PC-3 (cell line): Measurements from ENCODE around the gene FMNL3. TPM values are rescaled to one million over a fixed set of nuclear protein-coding genes. Genes with fewer than 3 reads are reported as not detected.

Experiments used
- ATAC-seq: fragments of 200-7000 bp; cut with Tn5 transposase; 2 replicates; pipeline ENCODE4 v1.9.1; 2020; ENCODE audit warnings: mild to moderate bottlenecking, moderate library complexity
- BruUV-seq: library from RNA; stranded (reverse); fragments of 400-500 nt; replicated peaks from 2 replicates; lab custom pipeline; 2021; lab: Mats Ljungman, UMichigan
- CTCF ChIA-PET: fragments of 300-600 bp; sonication (Branson Sonifier 250); formaldehyde crosslinking; loops from one replicate; lab custom pipeline; 2022; ENCODE audit warnings: antibody characterized with exemption; lab: Charles Lee
- POLR2A ChIA-PET: fragments of 300-600 bp; sonication (Branson Sonifier 250); formaldehyde crosslinking; loops from one replicate; lab custom pipeline; 2022; ENCODE audit warnings: antibody characterized with exemption; ENCODE audit not compliant: unreplicated experiment; lab: Charles Lee
- DNase-seq: peaks from one replicate; pipeline ENCODE4 v3.0.0-alpha.2; 2015
- H2AFZ ChIP-seq: fragments of 300-600 bp; sonication (generic); 2 replicates; pipeline ENCODE4 v1.6.0; 2016; ENCODE audit warnings: antibody characterized with exemption, low read length
- H3F3A ChIP-seq: fragments of 300-600 bp; sonication (generic); one replicate; pipeline ENCODE4 v1.6.0; 2017; ENCODE audit warnings: antibody characterized with exemption, low read length, control low read depth, mild to moderate bottlenecking; ENCODE audit not compliant: unreplicated experiment
- H3K27ac ChIP-seq: fragments of 300-600 bp; sonication (generic); 2 replicates; pipeline ENCODE4 v1.5.1; 2016; ENCODE audit warnings: mild to moderate bottlenecking, low read length
- H3K27me3 ChIP-seq: fragments of 300-600 bp; sonication (generic); 2 replicates; pipeline ENCODE4 v1.6.1; 2016; ENCODE audit warnings: low read length, mixed read lengths
- H3K36me3 ChIP-seq: fragments of 300-600 bp; sonication (generic); 2 replicates; pipeline ENCODE4 v1.6.1; 2016; ENCODE audit warnings: low read depth, mixed run types, low read length, mixed read lengths
- H3K4me1 ChIP-seq: fragments of 300-600 bp; sonication (generic); 2 replicates; pipeline ENCODE4 v1.5.1; 2016; ENCODE audit warnings: low read length; ENCODE audit not compliant: insufficient read depth
- H3K4me2 ChIP-seq: fragments of 300-600 bp; sonication (generic); 2 replicates; pipeline ENCODE4 v1.6.0; 2016; ENCODE audit warnings: low read length
- H3K4me3 ChIP-seq: fragments of 300-600 bp; sonication (generic); 2 replicates; pipeline ENCODE4 v1.5.1; 2016; ENCODE audit warnings: mild to moderate bottlenecking, low read length, mixed read lengths
- H3K79me2 ChIP-seq: fragments of 300-600 bp; sonication (generic); 2 replicates; pipeline ENCODE4 v1.6.1; 2017; ENCODE audit warnings: low read length, mixed read lengths
- H3K9ac ChIP-seq: fragments of 300-600 bp; sonication (generic); 2 replicates; pipeline ENCODE4 v1.6.0; 2016; ENCODE audit warnings: mild to moderate bottlenecking, low read length
- H3K9me2 ChIP-seq: fragments of 300-600 bp; sonication (generic); replicated peaks from 2 replicates; pipeline ENCODE4 v1.6.1; 2016; ENCODE audit warnings: mixed run types, low read length, mixed read lengths
- H3K9me3 ChIP-seq: fragments of 300-600 bp; sonication (generic); 2 replicates; pipeline ENCODE4 v1.6.1; 2016; ENCODE audit warnings: low read length, mixed read lengths
- H4K20me1 ChIP-seq: fragments of 300-600 bp; sonication (generic); 2 replicates; pipeline ENCODE4 v1.6.1; 2016; ENCODE audit warnings: low read length, mixed read lengths
- EZH2 ChIP-seq: fragments of 300-600 bp; sonication (generic); IDR thresholded peaks from one replicate; pipeline ENCODE4 v1.6.1; 2017; ENCODE audit warnings: antibody characterized with exemption, mild to moderate bottlenecking, low read length; ENCODE audit not compliant: unreplicated experiment
- EZH2phosphoT487 ChIP-seq: fragments of 300-600 bp; sonication (generic); IDR thresholded peaks from 2 replicates; pipeline ENCODE4 v1.6.1; 2018; ENCODE audit warnings: mild to moderate bottlenecking, antibody characterized with exemption, low read length, borderline replicate concordance
- intact Hi-C: fragments of 100-400 bp; cut with micrococcal nuclease; formaldehyde crosslinking; loops from 2 replicates; pipeline ENCODE4 v1.9.0; 2023
- total RNA-seq: library from RNA; depleted of rRNA; stranded (reverse); fragments of >200 nt; gene quantifications from 2 replicates; pipeline ENCODE4 v1.2.3, GENCODE V29; 2014
- TF ChIP-seq, protein P1 (sequence below): fragments of 300-600 bp; sonication (generic); conservative IDR thresholded peaks from 2 replicates; pipeline ENCODE4 v1.5.1; 2017; ENCODE audit warnings: antibody characterized with exemption, low read depth, mild to moderate bottlenecking, low read length

Gene FMNL3
- total RNA-seq, 1 experiment from 2014 or later, result 6.2 TPM

DNA sequence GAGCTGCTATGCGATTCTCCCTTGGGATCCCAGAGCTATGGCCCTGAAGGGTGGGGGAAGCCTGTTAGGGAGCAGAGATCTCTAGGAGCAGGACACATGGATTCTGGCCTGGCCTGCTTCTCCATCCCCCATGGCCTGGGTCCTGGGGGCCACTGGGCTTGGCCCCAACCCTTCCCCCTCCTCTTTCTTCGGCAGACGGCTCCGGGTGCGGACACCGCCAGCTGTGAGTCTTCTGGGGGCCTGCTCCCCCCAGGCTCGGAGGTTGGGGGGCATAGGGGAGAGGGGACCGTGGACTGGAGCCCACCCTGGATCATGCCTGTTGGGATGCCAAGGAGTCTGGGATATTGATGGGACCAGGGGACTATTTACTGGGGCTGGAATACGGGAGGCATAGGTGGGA is 74.8 kb downstream of the FMNL3 start:
- intact Hi-C loops, result no loop called here
- TF ChIP-seq, protein P1, sequence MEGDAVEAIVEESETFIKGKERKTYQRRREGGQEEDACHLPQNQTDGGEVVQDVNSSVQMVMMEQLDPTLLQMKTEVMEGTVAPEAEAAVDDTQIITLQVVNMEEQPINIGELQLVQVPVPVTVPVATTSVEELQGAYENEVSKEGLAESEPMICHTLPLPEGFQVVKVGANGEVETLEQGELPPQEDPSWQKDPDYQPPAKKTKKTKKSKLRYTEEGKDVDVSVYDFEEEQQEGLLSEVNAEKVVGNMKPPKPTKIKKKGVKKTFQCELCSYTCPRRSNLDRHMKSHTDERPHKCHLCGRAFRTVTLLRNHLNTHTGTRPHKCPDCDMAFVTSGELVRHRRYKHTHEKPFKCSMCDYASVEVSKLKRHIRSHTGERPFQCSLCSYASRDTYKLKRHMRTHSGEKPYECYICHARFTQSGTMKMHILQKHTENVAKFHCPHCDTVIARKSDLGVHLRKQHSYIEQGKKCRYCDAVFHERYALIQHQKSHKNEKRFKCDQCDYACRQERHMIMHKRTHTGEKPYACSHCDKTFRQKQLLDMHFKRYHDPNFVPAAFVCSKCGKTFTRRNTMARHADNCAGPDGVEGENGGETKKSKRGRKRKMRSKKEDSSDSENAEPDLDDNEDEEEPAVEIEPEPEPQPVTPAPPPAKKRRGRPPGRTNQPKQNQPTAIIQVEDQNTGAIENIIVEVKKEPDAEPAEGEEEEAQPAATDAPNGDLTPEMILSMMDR, result no peak
- TF ChIP-seq EZH2 (no peak), EZH2phosphoT487 (no peak)
- Histone ChIP-seq H3K27me3 (no peaks in the 10 kb centered on the region), H3K9me3 (no peaks in the 10 kb centered on the region), H3K9ac (no peak overlapping the region), H3K79me2 (no peaks in the 10 kb centered on the region), H2AFZ (no peak overlapping the region), H3F3A (no peaks in the 10 kb centered on the region), H3K4me2 (no peak overlapping the region), H4K20me1 (no peaks in the 10 kb centered on the region), H3K4me1 (peaks cover 8% of the 10 kb centered on the region), H3K4me3 (no peak overlapping the region), H3K27ac (no peak overlapping the region), H3K36me3 (no peaks in the 10 kb centered on the region), H3K9me2 (no peaks in the 10 kb centered on the region)
- ChIA-PET POLR2A (no interaction called here), CTCF (no interaction called here)
- DNase-seq, result no peak
- ATAC-seq, result no peak
- no TSS peak for BruUV-seq

- TF ChIP-seq EZH2, result no peak
- TF ChIP-seq, protein P1, result 0 out of 2 replicates have a peak, but pooled peaks have one; percentile 12
- Histone ChIP-seq H3K9me3 (no peaks in the 10 kb centered on the region), H3K9ac (no peak overlapping the region), H3K4me3 (no peak overlapping the region), H3K4me2 (no peak overlapping the region), H3K27ac (no peak overlapping the region), H3K9me2 (no peaks in the 10 kb centered on the region), H3K4me1 (peaks cover 15% of the 10 kb centered on the region), H2AFZ (no peak overlapping the region), H3K79me2 (no peaks in the 10 kb centered on the region), H3K36me3 (no peaks in the 10 kb centered on the region), H3F3A (no peaks in the 10 kb centered on the region), H3K27me3 (no peaks in the 10 kb centered on the region), H4K20me1 (no peaks in the 10 kb centered on the region)
- DNase-seq (no peak), ATAC-seq (no peak)
- ChIA-PET POLR2A (no interaction called here), CTCF (no interaction called here)
- BruUV-seq, result no TSS peak
- intact Hi-C loops, result no loop called here
Measured at GRCh38 chr12:49631336-49631907, 75.8 kb downstream of the FMNL3 start.

DNA sequence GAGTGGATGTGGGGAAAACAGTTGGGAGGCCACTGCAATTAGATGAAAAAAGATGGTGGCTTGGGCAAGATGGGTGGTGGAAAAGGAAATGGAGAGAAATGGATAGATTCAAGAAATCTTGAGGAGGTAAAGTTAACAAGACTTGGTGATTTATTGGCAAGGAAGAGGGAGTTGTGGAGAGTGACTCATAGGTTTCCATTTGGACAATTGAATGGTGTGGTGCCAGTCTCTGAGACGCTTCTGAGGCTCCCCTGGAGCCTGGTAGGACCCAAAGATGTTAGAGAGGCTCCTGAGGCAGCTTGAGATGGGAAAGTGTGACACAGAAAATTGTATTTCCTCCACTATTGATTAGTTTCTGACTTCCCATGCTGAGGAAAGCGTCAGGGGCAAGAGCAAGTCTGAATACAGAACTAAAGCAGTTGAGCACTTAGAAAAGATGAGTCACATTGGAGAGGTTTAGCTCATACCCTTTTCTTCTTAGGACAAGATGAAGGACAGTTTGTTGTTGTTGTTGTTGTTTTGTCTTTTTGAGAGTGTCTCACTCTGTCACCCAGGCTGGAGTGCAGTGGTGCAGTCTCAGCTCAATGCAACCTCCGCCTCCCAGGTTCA is 79.3 kb downstream of the FMNL3 start:
- BruUV-seq, result no TSS peak
- Histone ChIP-seq H4K20me1 (no peaks in the 10 kb centered on the region), H3K4me3 (no peak overlapping the region), H3K27me3 (no peaks in the 10 kb centered on the region), H3K4me2 (peak overlapping the region; percentile 52; the same call in 1 of the 2 replicates), H3K9me2 (no peaks in the 10 kb centered on the region), H3K9ac (no peak overlapping the region), H3K9me3 (no peaks in the 10 kb centered on the region), H3K4me1 (peaks cover 38% of the 10 kb centered on the region), H3K36me3 (no peaks in the 10 kb centered on the region), H3K27ac (0 out of 2 replicates have a peak overlapping the region, but pooled peaks have one; percentile 7), H3K79me2 (no peaks in the 10 kb centered on the region), H2AFZ (no peak overlapping the region), H3F3A (peaks cover 6% of the 10 kb centered on the region)
- POLR2A ChIA-PET, result interaction anchor here (0.6 kb wide), 1 partner anchor 17 kb away, joined by 12 read pairs; no protein-coding TSS in a partner anchor
- TF ChIP-seq, protein P1, result no peak
- TF ChIP-seq EZH2, result no peak
- no peak for TF ChIP-seq EZH2phosphoT487
- ATAC-seq, result peak; percentile 39
- CTCF ChIA-PET, result no interaction called here
- intact Hi-C loops, result no loop called here
- DNase-seq, result peak; percentile 72
